GM10248 (cell line): Measurements from ENCODE around the gene ITGA1.

Experiments
- CTCF ChIA-PET: fragments of 300-600 bp; sonication (Branson Sonifier 250); formaldehyde crosslinking; extraction: SDS; loops from one replicate; lab custom pipeline; 2021; ENCODE audit warnings: antibody characterized with exemption; lab: Yijun Ruan, JAX
- POLR2A ChIA-PET: fragments of 350-650 bp; sonication (Branson Sonifier 250); formaldehyde crosslinking; extraction: SDS; loops from one replicate; lab custom pipeline; 2020; ENCODE audit warnings: antibody characterized with exemption; lab: Yijun Ruan, JAX
- DNase-seq: peaks from one replicate; pipeline ENCODE4 v3.0.0; 2012; ENCODE audit errors: extremely low spot score
- TF ChIP-seq, protein P1 (sequence below): IDR thresholded peaks from 2 replicates; pipeline ENCODE4 v1.5.1; 2012; ENCODE audit warnings: mild to moderate bottlenecking, low read depth; ENCODE audit errors: extremely low read depth, missing control alignments, control extremely low read depth

Gene ITGA1

GRCh38 chr5:52777186-52777585 lies 10.5 kb upstream of the ITGA1 start:
- ChIA-PET CTCF (interaction anchor here (1.0 to 1.5 kb wide), 3 partner anchors 10 to 171 kb away, joined by 3 read pairs; no protein-coding TSS in a partner anchor), POLR2A (no interaction called here)
- TF ChIP-seq, protein P1, sequence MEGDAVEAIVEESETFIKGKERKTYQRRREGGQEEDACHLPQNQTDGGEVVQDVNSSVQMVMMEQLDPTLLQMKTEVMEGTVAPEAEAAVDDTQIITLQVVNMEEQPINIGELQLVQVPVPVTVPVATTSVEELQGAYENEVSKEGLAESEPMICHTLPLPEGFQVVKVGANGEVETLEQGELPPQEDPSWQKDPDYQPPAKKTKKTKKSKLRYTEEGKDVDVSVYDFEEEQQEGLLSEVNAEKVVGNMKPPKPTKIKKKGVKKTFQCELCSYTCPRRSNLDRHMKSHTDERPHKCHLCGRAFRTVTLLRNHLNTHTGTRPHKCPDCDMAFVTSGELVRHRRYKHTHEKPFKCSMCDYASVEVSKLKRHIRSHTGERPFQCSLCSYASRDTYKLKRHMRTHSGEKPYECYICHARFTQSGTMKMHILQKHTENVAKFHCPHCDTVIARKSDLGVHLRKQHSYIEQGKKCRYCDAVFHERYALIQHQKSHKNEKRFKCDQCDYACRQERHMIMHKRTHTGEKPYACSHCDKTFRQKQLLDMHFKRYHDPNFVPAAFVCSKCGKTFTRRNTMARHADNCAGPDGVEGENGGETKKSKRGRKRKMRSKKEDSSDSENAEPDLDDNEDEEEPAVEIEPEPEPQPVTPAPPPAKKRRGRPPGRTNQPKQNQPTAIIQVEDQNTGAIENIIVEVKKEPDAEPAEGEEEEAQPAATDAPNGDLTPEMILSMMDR: no peak
- DNase-seq: no peak

GRCh38 chr5:52778781-52779180 lies 8.9 kb upstream of the ITGA1 start:
- CTCF ChIA-PET: interaction anchor here (1.8 kb wide), 1 partner anchor 11 kb away, joined by 5 read pairs; no protein-coding TSS in a partner anchor
- DNase-seq: no peak
- POLR2A ChIA-PET: no interaction called here
- TF ChIP-seq, protein P1: no peak

DNA sequence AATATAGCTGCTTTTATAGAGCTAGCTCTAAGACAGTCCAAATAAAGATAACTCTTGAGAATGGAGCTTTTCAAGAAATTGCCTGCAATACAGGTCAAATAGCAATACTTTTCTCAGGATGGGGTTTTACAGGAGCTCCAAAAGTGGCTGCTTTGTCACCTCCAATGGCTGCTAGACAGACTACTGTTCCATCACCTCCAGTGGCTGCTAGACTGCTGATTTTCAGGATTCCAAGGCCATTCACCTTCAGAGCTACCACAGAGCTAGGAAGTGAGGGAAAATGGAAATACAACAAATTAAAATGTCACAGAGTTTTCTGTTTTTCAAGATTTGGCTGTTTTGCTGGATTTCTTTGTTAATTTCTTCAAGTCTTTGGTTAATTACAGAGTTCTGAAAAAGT lies 8.5 kb upstream of the ITGA1 start:
- POLR2A ChIA-PET: no interaction called here
- CTCF ChIA-PET: interaction anchor here (1.8 kb wide), 1 partner anchor 11 kb away, joined by 5 read pairs; no protein-coding TSS in a partner anchor
- no peak for DNase-seq
- TF ChIP-seq, protein P1: no peak

- ChIA-PET POLR2A (no interaction called here), CTCF (interaction anchor here (1.4 kb wide), 1 partner anchor 10 kb away, joined by 4 read pairs; no protein-coding TSS in a partner anchor)
- TF ChIP-seq, protein P1: no peak
- DNase-seq: no peak
These were observed 4.3 kb upstream of the ITGA1 start for GRCh38 chr5:52783226-52783959.

DNA sequence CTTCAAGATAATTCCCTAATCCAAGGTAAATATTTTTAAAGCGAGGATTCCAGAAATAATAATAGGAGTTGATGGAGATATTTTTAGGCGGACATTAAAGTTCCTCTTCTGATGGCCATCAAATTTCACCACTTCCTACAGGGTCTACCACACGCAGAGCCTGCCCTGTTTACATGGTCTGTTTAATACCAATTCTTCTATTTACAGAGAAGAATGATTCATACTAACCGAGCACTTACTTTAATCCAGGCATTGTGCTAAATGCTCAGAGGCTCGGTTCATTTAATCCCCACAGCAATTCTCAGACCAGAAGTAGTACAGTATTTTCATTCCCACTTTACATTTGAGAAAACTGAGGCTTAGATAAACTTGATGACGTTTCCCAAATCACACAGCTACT lies 3.0 kb upstream of the ITGA1 start:
- ChIA-PET CTCF (no interaction called here), POLR2A (no interaction called here)
- DNase-seq: no peak
- TF ChIP-seq, protein P1: no peak

DNA sequence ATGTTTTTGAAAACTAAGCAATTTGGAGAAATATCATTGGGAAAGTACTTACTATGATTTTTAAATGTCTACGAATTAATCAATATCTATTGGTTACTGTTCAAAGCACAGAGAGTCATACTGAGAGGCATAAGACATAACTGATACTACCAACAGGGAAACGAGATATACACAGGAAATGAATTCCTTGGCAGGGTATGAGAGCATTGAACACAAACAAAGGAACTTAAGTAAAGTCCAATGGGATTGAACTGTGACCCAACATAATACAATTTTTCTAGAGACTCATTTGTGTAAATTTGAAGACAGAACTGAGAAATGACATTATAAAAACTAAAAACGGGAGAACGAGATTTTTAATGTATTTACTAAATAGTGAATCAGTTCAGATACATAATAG lies 1.3 kb upstream of the ITGA1 start:
- DNase-seq: no peak
- ChIA-PET POLR2A (no interaction called here), CTCF (interaction anchor here (1.3 kb wide), 2 partner anchors 10 to 136 kb away, joined by 3 read pairs; no protein-coding TSS in a partner anchor)
- TF ChIP-seq, protein P1: no peak
